Measurements from ENCODE around the gene VCPKMT. TPM values are rescaled to one million over a fixed set of nuclear protein-coding genes. Genes with fewer than 3 reads are reported as not detected.

The VCPKMT gene
- total RNA-seq, 2 experiments from 2014 or later, result 12.6 to 13.3 TPM

DNA sequence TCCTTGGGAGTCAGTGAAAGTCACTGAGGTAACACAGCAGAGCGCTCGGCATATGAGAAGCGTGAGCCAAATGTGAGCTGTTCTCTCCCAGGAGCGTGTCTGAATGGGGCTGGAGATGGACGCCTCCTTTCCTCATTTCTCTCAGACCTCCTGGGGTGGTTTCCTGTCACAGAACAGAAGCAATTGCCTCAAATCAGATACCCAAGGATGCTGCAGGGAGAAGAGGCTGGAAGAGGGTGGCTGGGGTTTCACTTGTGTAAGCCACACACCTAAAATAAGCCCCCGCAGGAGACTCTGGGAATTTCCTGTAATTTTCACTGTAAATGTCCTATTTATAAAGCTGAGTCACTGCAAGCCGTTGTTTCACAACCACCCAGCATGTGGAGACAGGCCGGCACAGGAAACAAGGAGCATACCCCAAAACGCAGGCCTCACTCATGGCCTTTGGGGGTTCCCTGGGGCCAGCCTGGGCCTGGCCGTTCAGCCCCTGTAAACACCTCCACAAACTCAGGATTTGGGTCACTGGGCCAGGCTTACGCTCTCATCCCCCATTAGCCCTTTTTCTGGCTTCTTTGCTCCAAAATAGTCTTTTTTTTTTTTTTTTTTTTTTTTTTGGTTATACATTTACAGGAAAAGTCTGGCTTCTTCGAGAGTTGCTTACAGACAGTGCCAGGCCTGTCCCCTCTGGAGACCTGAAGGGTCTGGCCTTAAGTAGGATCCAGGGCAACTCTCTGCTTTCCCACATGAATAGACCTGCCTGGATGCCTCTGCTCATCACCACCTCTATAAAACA lies 55.3 kb downstream of the VCPKMT start:
- H3K79me2 ChIP-seq (ENCODE audit: insufficient read depth, low read depth, low read length), result no peaks in the 10 kb centered on the region
- DNase-seq (ENCODE audit: low spot score), result peak; percentile 41
- BruUV-seq (replicated peaks), result TSS peak; percentile 86

DNA sequence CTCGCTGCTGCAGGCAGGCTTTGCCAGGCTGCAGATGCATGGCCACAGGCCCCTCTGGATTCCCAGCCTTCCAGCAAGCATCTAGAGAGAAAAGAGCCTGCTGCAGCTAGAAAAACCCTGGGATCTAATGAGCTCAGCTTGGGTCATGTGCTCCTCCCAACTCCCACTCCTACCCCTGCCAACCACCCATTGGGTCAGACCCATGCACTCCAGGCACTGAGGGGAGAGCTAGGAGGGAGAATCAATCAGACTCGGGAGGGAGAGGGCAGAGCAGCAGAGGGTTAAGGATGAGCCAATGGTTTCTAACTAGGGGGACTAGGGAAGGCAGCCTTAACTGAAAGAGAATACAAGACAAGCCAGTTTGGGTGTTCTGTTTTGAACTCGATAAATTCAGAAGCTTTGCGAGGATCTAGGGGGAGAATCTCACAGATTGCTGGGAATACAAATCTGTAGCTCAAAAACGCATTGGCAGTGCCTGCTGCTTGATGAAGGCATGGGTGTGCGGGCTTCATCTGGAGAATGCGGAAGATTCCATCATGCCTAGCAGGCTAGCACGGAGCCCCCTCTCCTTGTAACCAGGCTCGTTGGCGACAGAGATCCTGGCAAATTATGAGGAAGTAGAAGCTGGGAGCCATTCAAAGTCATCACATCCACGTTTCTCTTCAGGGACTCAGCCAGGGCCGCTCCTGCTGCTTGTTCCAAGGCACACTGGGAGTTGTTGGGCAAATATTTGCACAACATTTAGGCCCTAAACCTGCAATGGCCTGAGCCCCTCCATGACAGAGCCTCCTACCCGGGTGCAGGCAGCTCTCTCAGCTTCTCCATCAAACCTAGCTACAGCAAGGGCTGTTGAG lies 56.4 kb downstream of the VCPKMT start:
- Histone ChIP-seq H3K4me2 (ENCODE audit: low read length) (no peak overlapping the region), H3K9me3 (ENCODE audit: low read length) (no peaks in the 10 kb centered on the region), H3K79me2 (ENCODE audit: insufficient read depth, low read depth, low read length) (no peaks in the 10 kb centered on the region), H3K4me3 (ENCODE audit: low read depth, low read length, poor library complexity, severe bottlenecking) (no peak overlapping the region), H4K20me1 (ENCODE audit: insufficient read depth, low read length) (no peaks in the 10 kb centered on the region), H2AFZ (ENCODE audit: low read length) (peak overlapping the region; percentile 68; the same call in 1 of the 2 replicates), H3K27ac (ENCODE audit: low read depth, low read length, poor library complexity, severe bottlenecking) (no peak overlapping the region), H3K4me1 (ENCODE audit: insufficient read depth, low read length, poor library complexity, severe bottlenecking) (peaks cover 55% of the 10 kb centered on the region), H3K9me2 (ENCODE audit: insufficient read depth, low read length) (no peaks in the 10 kb centered on the region), H3K36me3 (ENCODE audit: insufficient read depth, low read length) (no peaks in the 10 kb centered on the region)
- intact Hi-C loops (cut with micrococcal nuclease; ENCODE audit: unreplicated experiment), result loop anchor here (2.0 to 5.0 kb wide), 3 partner anchors 25 to 428 kb away; no protein-coding TSS in a partner anchor
- CTCF ChIA-PET (ENCODE audit: unreplicated experiment), result no interaction called here
- TF ChIP-seq EZH2phosphoT487 (IDR thresholded peaks at IDR 0.05; ENCODE audit: borderline replicate concordance, low read depth, low read length), result no peak
- TF ChIP-seq, protein P1, sequence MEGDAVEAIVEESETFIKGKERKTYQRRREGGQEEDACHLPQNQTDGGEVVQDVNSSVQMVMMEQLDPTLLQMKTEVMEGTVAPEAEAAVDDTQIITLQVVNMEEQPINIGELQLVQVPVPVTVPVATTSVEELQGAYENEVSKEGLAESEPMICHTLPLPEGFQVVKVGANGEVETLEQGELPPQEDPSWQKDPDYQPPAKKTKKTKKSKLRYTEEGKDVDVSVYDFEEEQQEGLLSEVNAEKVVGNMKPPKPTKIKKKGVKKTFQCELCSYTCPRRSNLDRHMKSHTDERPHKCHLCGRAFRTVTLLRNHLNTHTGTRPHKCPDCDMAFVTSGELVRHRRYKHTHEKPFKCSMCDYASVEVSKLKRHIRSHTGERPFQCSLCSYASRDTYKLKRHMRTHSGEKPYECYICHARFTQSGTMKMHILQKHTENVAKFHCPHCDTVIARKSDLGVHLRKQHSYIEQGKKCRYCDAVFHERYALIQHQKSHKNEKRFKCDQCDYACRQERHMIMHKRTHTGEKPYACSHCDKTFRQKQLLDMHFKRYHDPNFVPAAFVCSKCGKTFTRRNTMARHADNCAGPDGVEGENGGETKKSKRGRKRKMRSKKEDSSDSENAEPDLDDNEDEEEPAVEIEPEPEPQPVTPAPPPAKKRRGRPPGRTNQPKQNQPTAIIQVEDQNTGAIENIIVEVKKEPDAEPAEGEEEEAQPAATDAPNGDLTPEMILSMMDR (conservative IDR thresholded peaks at IDR 0.05; ENCODE audit: low read length), result no peak
- no peak for DNase-seq (ENCODE audit: low spot score)
- no TSS peak for BruUV-seq (replicated peaks)
- POLR2A ChIA-PET, result interaction anchor here (0.8 to 3.1 kb wide), 11 partner anchors 9 to 196 kb away, joined by 3 to 18 read pairs (median 5); no protein-coding TSS in a partner anchor

More for the DNA sequence above, 55.3 kb downstream of the VCPKMT start:
- Histone ChIP-seq H3K36me3 (ENCODE audit: insufficient read depth, low read length) (no peaks in the 10 kb centered on the region), H3K4me3 (ENCODE audit: low read depth, low read length, poor library complexity, severe bottlenecking) (peak overlapping the region; percentile 65), H3K9me3 (ENCODE audit: low read length) (no peaks in the 10 kb centered on the region), H3K4me2 (ENCODE audit: low read length) (peak overlapping the region; percentile 80), H3K9me2 (ENCODE audit: insufficient read depth, low read length) (no peaks in the 10 kb centered on the region), H4K20me1 (ENCODE audit: insufficient read depth, low read length) (no peaks in the 10 kb centered on the region), H3K4me1 (ENCODE audit: insufficient read depth, low read length, poor library complexity, severe bottlenecking) (peaks cover 61% of the 10 kb centered on the region), H2AFZ (ENCODE audit: low read length) (peak overlapping the region; percentile 68; the same call in 1 of the 2 replicates), H3K27ac (ENCODE audit: low read depth, low read length, poor library complexity, severe bottlenecking) (peak overlapping the region; percentile 93)
- no peak for TF ChIP-seq EZH2phosphoT487 (IDR thresholded peaks at IDR 0.05; ENCODE audit: borderline replicate concordance, low read depth, low read length)
- TF ChIP-seq, protein P1 (conservative IDR thresholded peaks at IDR 0.05; ENCODE audit: low read length), result no peak
- ChIA-PET POLR2A (interaction anchor here (0.7 to 3.1 kb wide), 22 partner anchors 8 to 209 kb away, joined by 3 to 21 read pairs (median 6); partner anchors contain the start of genes ARF6 and NEMF), CTCF (ENCODE audit: unreplicated experiment) (interaction anchor here (0.5 to 1.8 kb wide), 5 partner anchors 50 to 215 kb away, joined by 3 to 9 read pairs (median 3); no protein-coding TSS in a partner anchor)
- intact Hi-C loops (cut with micrococcal nuclease; ENCODE audit: unreplicated experiment), result loop anchor here (1.0 to 5.0 kb wide), 5 partner anchors 24 to 429 kb away; no protein-coding TSS in a partner anchor

Small RNA genes lying within 50 kb of the gene (small RNA-seq; reads per million reads assigned to genes)
- not detected for gene RF00019

Other genes with a start within 250 kb of the VCPKMT start
- gene ARF6, start 223.5 kb downstream of the VCPKMT start, total RNA-seq (2014; rRNA removed; shearing (Covaris generic)), result 47.6 and 51.0 TPM in 2 replicates
- 69.1 and 73.0 TPM in 2 replicates for gene ARF6, start 223.5 kb downstream of the VCPKMT start, total RNA-seq (2022)
- gene SOS2, start 115.0 kb upstream of the VCPKMT start, total RNA-seq (2014; rRNA removed; shearing (Covaris generic)), result 13.5 and 16.5 TPM in 2 replicates
- 25.2 and 34.7 TPM in 2 replicates for gene SOS2, start 115.0 kb upstream of the VCPKMT start, total RNA-seq (2022)
- 8.7 and 10.0 TPM in 2 replicates for gene L2HGDH, start 195.7 kb upstream of the VCPKMT start, total RNA-seq (2014; rRNA removed; shearing (Covaris generic))
- gene L2HGDH, start 195.7 kb upstream of the VCPKMT start, total RNA-seq (2022), result 14.6 and 19.8 TPM in 2 replicates
- 5.8 and 13.8 TPM in 2 replicates for gene DMAC2L, start 195.8 kb upstream of the VCPKMT start, total RNA-seq (2014; rRNA removed; shearing (Covaris generic))
- 31.3 and 33.0 TPM in 2 replicates for gene DMAC2L, start 195.8 kb upstream of the VCPKMT start, total RNA-seq (2022)

Measured in OCI-LY7 (cell line).